Fibroblast of the conjunctiva (primary cell): ENCODE data around the gene ASIC1.
A peak's percentile ranks its signal among the peaks of the same experiment; 100 is the strongest.
"Not testable (repeated sequence)": the region's sequence is repeated elsewhere in the genome, so short reads cannot be mapped to it uniquely, and the experiment has no call there.

Experiments
- DNase-seq: peaks from one replicate; pipeline ENCODE4 v3.0.0-alpha.2; 2010; ENCODE audit warnings: low read depth

ASIC1 gene

GRCh38 chr12:50061946-50062686, 4.7 kb downstream of the ASIC1 start:
- DNase-seq, result no peak

- no peak for DNase-seq
Observed at GRCh38 chr12:50062728-50063460, 5.5 kb downstream of the ASIC1 start.

DNA sequence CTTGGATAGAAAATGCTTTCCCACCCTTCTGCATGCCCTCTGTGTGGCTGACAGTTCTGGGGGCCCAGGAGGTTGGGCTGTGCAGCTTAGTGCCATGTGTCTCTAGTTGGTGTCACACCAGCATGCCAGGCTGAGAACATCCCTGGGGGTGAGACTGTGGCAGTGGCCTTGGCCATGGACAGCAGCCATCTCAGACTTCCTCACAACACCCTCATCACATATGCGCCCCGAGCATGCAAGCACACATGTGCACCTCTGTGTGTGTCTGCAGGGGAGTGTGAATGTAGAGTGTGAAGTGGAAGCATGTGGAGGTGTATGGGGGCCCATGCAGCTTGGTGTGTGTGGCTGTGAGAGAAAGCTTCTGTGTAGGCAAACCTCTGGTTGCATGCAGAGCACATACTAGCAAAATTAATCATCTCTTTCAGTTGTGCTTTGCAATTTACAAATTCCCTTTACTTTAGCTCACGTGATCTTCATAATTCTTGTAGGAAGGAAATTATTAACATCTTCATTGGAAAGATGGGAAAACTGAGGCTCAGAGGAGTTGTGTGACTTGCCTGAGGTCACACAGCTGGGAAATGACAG, 8.4 kb downstream of the ASIC1 start:
- no peak for DNase-seq

DNA sequence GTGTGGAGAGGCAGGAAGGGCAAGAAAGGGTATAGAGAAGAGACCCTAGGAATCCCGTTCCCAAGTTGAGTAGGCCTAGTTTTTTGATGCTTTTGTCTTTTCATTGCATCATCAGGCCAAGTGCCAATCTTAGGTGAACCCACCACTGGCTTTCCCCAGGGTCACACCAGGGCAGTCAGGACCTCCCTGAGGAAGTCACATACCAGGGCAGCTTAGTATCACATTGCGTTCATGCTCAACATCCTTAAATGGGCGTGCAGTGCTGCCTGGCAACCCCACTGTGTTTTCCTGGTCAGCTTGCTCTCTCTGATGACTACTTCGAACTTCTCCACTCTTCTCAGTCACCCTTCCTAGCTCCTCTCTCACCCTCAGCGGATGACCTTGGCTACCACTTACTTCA, 9.0 kb downstream of the ASIC1 start:
- peak; percentile 64 for DNase-seq

DNA sequence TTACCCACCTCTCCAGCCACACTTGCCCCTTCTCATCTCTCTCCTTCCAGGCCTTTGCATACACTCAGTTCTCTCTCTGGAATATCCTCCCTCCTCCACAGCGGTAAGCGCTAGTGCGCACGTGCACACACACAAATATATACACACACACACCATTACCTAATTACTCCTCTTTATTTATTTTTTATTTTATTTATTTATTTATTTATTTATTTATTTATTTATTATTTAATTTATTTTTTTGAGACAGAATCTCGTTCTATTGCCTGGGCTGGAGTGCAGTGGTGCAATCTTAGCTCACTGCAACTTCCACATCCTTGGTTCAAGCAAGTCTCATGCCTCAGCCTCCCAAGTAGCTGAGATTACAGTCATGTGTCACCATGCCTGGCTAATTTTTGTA, 11.7 kb downstream of the ASIC1 start:
- DNase-seq, result no peak

- DNase-seq, result no peak
Observed at GRCh38 chr12:50069539-50069938, 12.1 kb downstream of the ASIC1 start.

GRCh38 chr12:50070314-50071060, 13.1 kb downstream of the ASIC1 start:
- peak; percentile 83 for DNase-seq

DNA sequence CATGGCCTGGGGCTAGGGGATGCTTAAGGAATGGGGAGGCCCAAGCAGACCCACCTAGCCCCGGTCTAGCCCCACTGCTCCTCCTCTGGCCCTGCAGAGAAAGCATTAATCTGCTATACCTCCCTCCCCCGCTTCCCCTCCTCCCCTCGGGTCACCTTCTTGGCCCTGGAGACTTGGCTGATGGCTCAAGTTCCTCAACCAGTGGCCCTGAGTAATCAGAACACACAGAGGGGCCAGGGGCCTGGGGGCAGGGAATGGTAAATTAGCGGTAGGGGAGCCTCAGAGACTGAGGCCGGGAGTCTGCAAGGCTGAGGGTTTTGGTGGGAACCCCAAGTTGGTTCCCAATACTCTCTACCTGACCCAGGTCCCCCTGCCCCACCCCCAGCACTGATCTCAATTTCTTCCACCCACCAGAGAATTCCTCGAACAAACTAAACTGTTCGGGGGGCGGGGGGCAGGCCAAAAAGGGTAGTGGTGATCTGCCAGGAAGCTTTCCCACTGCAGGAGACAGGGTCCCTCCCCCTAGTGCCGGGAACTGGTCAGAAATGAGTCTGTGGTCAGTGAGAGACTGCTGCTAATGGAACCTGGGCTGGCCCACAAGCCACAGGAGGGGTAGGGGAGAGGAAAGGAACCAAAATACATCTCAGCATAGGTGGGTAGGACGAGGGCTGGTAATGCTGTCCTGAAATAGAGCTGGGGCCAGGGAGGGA, 15.0 kb downstream of the ASIC1 start:
- no peak for DNase-seq

DNA sequence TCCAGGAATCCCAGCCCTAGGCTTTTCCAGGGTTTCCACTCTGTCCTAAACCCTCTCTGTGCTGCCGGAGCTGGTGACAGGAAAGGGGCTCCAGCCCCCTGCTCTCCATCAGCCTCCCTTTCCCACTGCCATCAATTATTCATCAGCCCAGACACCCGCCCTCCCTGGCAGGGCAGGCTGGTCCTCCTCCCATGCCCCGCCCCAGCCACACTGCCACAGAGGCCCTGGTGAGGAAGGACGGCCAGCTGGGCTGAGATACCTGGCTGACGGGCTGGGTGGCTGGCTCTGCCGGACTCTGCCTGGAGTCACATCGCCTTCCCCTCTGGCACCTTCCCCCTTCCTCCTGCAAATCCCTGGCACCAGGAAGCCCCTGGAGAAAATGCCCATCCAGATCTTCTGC, 15.8 kb downstream of the ASIC1 start:
- DNase-seq, result no peak

DNA sequence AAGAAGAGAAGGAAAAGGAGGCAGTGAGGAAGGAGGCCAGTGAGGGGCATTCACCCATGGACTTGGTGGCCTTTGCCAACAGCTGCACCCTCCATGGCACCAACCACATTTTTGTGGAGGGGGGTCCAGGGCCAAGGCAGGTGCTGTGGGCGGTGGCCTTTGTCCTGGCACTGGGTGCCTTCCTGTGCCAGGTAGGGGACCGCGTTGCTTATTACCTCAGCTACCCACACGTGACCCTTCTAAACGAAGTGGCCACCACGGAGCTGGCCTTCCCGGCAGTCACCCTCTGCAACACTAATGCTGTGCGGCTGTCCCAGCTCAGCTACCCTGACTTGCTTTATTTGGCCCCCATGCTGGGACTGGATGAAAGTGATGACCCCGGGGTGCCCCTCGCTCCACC, 16.3 kb downstream of the ASIC1 start:
- no peak for DNase-seq

- peak; percentile 69 for DNase-seq
Observed at GRCh38 chr12:50074936-50075807, 17.8 kb downstream of the ASIC1 start.

DNA sequence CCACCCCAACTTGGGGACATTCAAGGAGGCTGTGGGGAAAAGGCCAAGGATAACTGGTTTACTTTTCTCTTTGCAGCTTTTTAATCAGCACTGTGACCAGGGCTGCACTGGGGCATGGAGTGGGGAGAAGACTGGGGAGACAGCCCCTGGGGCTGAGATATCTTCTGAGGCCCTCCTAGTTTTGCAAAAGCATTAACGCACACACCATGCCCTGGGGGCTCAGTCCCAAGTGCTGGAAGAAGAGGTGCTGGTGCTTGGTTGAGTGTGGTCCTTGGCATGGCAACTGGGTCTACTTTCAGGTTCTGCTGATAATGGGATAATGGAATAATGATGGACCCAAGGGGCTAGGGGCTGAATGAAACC, 18.4 kb downstream of the ASIC1 start:
- no peak for DNase-seq

- no peak for DNase-seq
Observed at GRCh38 chr12:50077099-50077498, 19.7 kb downstream of the ASIC1 start.

- no peak for DNase-seq
Observed at GRCh38 chr12:50078281-50078680, 20.9 kb downstream of the ASIC1 start.

GRCh38 chr12:50079771-50080170, 22.4 kb downstream of the ASIC1 start:
- DNase-seq, result no peak

DNA sequence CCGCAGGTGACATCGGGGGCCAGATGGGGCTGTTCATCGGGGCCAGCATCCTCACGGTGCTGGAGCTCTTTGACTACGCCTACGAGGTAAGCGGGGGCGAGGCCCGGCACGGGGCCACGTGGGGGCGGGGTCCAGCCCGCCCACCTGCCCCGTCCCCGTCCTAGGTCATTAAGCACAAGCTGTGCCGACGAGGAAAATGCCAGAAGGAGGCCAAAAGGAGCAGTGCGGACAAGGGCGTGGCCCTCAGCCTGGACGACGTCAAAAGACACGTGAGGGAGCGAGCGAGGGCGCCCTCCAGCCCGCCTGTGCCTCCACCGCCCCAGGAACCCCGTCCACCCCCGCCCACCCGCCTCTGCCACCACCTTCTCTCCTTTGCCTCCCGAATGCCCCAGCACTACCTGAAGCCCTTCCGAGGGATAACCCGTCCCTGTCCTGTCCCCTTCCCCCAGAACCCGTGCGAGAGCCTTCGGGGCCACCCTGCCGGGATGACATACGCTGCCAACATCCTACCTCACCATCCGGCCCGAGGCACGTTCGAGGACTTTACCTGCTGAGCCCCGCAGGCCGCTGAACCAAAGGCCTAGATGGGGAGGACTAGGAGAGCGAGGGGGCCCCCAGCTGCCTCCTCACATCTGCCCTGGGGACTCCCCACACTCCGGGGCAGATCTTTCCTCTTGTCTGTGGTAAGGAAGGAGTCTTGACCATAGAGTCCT, 23.9 kb downstream of the ASIC1 start:
- no peak for DNase-seq

DNA sequence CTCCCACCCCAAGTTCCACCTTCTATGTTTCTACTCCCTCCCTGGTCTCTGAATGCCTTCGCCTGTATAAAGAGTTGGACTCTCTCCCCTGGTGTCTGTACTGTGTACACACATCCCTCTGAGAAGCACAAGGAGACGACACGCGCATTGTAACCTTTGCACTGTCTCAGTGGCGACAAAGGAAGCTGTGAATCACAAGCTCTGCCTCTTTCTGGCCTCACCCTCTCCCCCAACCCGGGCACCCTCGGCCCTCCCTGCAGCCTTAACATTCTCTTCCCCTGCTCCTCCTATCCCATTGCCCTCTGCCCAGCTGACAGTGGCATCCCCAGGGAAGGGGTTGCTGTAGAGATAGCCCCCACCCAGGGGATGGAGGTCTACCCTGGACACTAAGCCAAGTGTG, 25.2 kb downstream of the ASIC1 start:
- DNase-seq, result no peak

DNA sequence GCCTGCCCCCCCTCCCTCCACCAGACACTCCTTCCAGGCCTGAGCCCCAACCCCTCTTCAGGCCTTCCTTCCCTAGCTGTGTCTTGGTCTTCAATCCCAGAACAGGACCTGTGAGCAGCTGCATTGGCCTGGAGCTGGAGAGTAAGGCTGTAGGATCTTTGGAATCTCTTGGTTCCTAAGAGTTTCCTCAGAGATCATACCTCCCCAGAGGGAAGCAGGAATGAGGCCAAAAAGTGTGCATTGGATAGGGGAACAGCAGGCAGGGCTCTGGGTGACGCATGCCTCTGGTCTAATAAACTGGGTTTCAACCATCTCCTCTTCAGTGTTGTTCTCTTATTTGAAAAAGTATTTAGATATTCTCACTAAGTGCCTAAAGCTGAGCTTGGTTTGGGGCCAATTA, 25.9 kb downstream of the ASIC1 start:
- no peak for DNase-seq

DNA sequence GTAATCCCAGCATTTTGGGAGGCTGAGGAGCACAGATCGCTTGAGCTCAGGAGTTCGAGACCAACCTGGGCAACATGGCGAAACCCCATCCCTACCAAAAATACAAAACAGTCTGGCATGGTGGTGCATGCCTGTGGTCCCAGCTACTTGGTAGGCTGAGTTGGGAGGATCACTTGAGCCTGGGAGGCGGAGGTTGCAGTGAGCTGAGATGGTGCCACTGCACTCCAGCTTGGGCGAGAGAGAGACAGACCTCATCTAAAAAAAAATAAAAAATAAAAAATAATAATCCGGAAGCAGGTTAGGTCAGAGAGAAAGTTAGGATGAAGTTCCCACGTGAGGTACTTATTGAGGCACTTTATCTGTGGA, 27.0 kb downstream of the ASIC1 start:
- DNase-seq, result not testable (repeated sequence)
